Right lobe of liver (tissue), 4 donors: ENCODE measurements around the gene COTL1.

ENCODE experiments used
- CTCF ChIP-seq, 4 donors: fragments of 200-600 bp in 3 of 4; fragments of 450-650 bp in 1 of 4; IDR thresholded peaks; one replicate each; pipeline versions ENCODE4 v1.5.1 to v1.8.0; 2016 to 2022; ENCODE audit warnings: antibody characterized with exemption in 4 of 4, mild to moderate bottlenecking in 2 of 4
- POLR2A ChIP-seq: fragments of 450-650 bp; IDR thresholded peaks from one replicate; pipeline ENCODE4 v1.6.1; 2017; ENCODE audit warnings: antibody characterized with exemption, mild to moderate bottlenecking
- donor health status: DM: no; HTN: no; CAD: no.
- donor health status: DM: no; HTN: no; CAD: no.
- donor health status: DM: no; HTN: yes; CAD: no.

GRCh38 chr16:84565669-84566495 is 52.0 kb downstream of the COTL1 start:
- no peak for TF ChIP-seq CTCF (IDR thresholded peaks at IDR 0.05)
- no peak for TF ChIP-seq POLR2A
